ENCODE measurements around the gene FYB2.
A peak's percentile ranks its signal among the peaks of the same experiment; 100 is the strongest.

FYB2 gene

GRCh38 chr1:56834137-56834900 is 15.1 kb upstream of the FYB2 start:
- no peak for DNase-seq (ENCODE audit: low read depth)

- DNase-seq (ENCODE audit: low read depth): no peak
Observed at GRCh38 chr1:56833088-56833487, 13.9 kb upstream of the FYB2 start.

- peak; percentile 54 for DNase-seq (ENCODE audit: low read depth)
Observed at GRCh38 chr1:56831871-56832693, 12.9 kb upstream of the FYB2 start.

- no peak for DNase-seq (ENCODE audit: low read depth)
Observed at GRCh38 chr1:56830052-56830451, 10.8 kb upstream of the FYB2 start.

GRCh38 chr1:56827711-56828110 is 8.5 kb upstream of the FYB2 start:
- no peak for DNase-seq (ENCODE audit: low read depth)

- no peak for DNase-seq (ENCODE audit: low read depth)
Observed at GRCh38 chr1:56825436-56825835, 6.2 kb upstream of the FYB2 start.

- no peak for DNase-seq (ENCODE audit: low read depth)
Observed at GRCh38 chr1:56824938-56825337, 5.7 kb upstream of the FYB2 start.

- no peak for DNase-seq (ENCODE audit: low read depth)
Observed at GRCh38 chr1:56824271-56824670, 5.1 kb upstream of the FYB2 start.

- DNase-seq (ENCODE audit: low read depth): no peak
Observed at GRCh38 chr1:56821462-56821797, 2.2 kb upstream of the FYB2 start.

- DNase-seq (ENCODE audit: low read depth): peak; percentile 47
Observed at GRCh38 chr1:56820755-56821461, 1.7 kb upstream of the FYB2 start.

- no peak for DNase-seq (ENCODE audit: low read depth)
Observed at GRCh38 chr1:56817716-56818463, 1.3 kb downstream of the FYB2 start.

GRCh38 chr1:56816909-56817308 is 2.3 kb downstream of the FYB2 start:
- no peak for DNase-seq (ENCODE audit: low read depth)

GRCh38 chr1:56816264-56816663 is 2.9 kb downstream of the FYB2 start:
- no peak for DNase-seq (ENCODE audit: low read depth)

- DNase-seq (ENCODE audit: low read depth): no peak
Observed at GRCh38 chr1:56814205-56814604, 5.0 kb downstream of the FYB2 start.

- no peak for DNase-seq (ENCODE audit: low read depth)
Observed at GRCh38 chr1:56811331-56811730, 7.9 kb downstream of the FYB2 start.

- no peak for DNase-seq (ENCODE audit: low read depth)
Observed at GRCh38 chr1:56808410-56808809, 10.8 kb downstream of the FYB2 start.

GRCh38 chr1:56806804-56807203 is 12.4 kb downstream of the FYB2 start:
- DNase-seq (ENCODE audit: low read depth): no peak

- DNase-seq (ENCODE audit: low read depth): no peak
Observed at GRCh38 chr1:56803561-56804156, 15.5 kb downstream of the FYB2 start.

- no peak for DNase-seq (ENCODE audit: low read depth)
Observed at GRCh38 chr1:56799605-56800400, 19.4 kb downstream of the FYB2 start.

GRCh38 chr1:56798053-56798471 is 21.1 kb downstream of the FYB2 start:
- no peak for DNase-seq (ENCODE audit: low read depth)

All from activated T-cell treated with anti-CD3 and anti-CD28 coated beads for 1 hour (primary cell).